HEK293T (cell line): Measurements from ENCODE around the gene BMP6.

ENCODE experiments used
- CTCF ChIA-PET: fragments of 350-600 bp; formaldehyde crosslinking; extraction: SDS; loops from one replicate; lab custom pipeline; 2021; ENCODE audit warnings: antibody characterized with exemption, inconsistent platforms; lab: Yijun Ruan, JAX
- POLR2A ChIA-PET: fragments of 350-600 bp; formaldehyde crosslinking; extraction: SDS; loops from one replicate; lab custom pipeline; 2020; ENCODE audit warnings: antibody characterized with exemption, inconsistent platforms; lab: Yijun Ruan, JAX
- DNase-seq: peaks from one replicate; pipeline ENCODE4 v3.0.0; 2012; ENCODE audit warnings: mixed read lengths; ENCODE audit errors: extremely low spot score
- ARNT ChIP-seq: fragments of 450-650 bp; IDR thresholded peaks from 2 replicates; pipeline ENCODE4 v1.6.1; 2017; ENCODE audit warnings: mild to moderate bottlenecking
- BHLHE40 ChIP-seq: fragments of 450-650 bp; IDR thresholded peaks from 2 replicates; pipeline ENCODE4 v1.6.1; 2016; ENCODE audit warnings: mild to moderate bottlenecking, moderate library complexity, borderline replicate concordance
- CTBP1 ChIP-seq: fragments of 450-650 bp; IDR thresholded peaks from 2 replicates; pipeline ENCODE4 v1.6.1; 2016; ENCODE audit warnings: borderline replicate concordance
- ELF4 ChIP-seq: fragments of 450-650 bp; IDR thresholded peaks from 2 replicates; pipeline ENCODE4 v1.6.1; 2017; ENCODE audit warnings: antibody characterized with exemption
- FOXA1 ChIP-seq: fragments of 450-650 bp; IDR thresholded peaks from 2 replicates; pipeline ENCODE4 v1.6.1; 2016; ENCODE audit warnings: mild to moderate bottlenecking
- FOXK2 ChIP-seq: fragments of 450-650 bp; IDR thresholded peaks from 2 replicates; pipeline ENCODE4 v1.6.1; 2016; ENCODE audit warnings: mild to moderate bottlenecking
- FOXM1 ChIP-seq: fragments of 450-650 bp; IDR thresholded peaks from 2 replicates; pipeline ENCODE4 v1.6.1; 2017; ENCODE audit warnings: mild to moderate bottlenecking, borderline replicate concordance
- HDGF ChIP-seq: fragments of 450-650 bp; IDR thresholded peaks from 2 replicates; pipeline ENCODE4 v1.6.1; 2017; ENCODE audit warnings: antibody characterized with exemption, borderline replicate concordance
- L3MBTL2 ChIP-seq: fragments of 450-650 bp; conservative IDR thresholded peaks from 2 replicates; pipeline ENCODE4 v1.6.1; 2016; ENCODE audit warnings: mild to moderate bottlenecking
- LEF1 ChIP-seq: fragments of 450-650 bp; IDR thresholded peaks from 2 replicates; pipeline ENCODE4 v1.6.1; 2017; ENCODE audit warnings: mild to moderate bottlenecking, borderline replicate concordance
- NFRKB ChIP-seq: fragments of 450-650 bp; IDR thresholded peaks from 2 replicates; pipeline ENCODE4 v1.6.1; 2016; ENCODE audit warnings: mild to moderate bottlenecking, moderate library complexity
- PKNOX1 ChIP-seq: fragments of 450-650 bp; IDR thresholded peaks from 2 replicates; pipeline ENCODE4 v1.6.1; 2016
- SP1 ChIP-seq: fragments of 450-650 bp; IDR thresholded peaks from 2 replicates; pipeline ENCODE4 v1.6.1; 2017
- SUZ12 ChIP-seq: fragments of 450-650 bp; IDR thresholded peaks from 2 replicates; pipeline ENCODE4 v1.6.1; 2016; ENCODE audit warnings: mild to moderate bottlenecking
- TARDBP ChIP-seq: fragments of 450-650 bp; IDR thresholded peaks from 2 replicates; pipeline ENCODE4 v1.6.1; 2016
- ZNF384 ChIP-seq: fragments of 450-650 bp; IDR thresholded peaks from 2 replicates; pipeline ENCODE4 v1.6.1; 2016

The BMP6 gene

GRCh38 chr6:7917729-7918128, 191.8 kb downstream of the BMP6 start:
- ChIA-PET POLR2A (no interaction called here), CTCF (no interaction called here)
- DNase-seq = no peak
- TF ChIP-seq ZNF384 (no peak), L3MBTL2 (no peak), ELF4 (no peak), FOXK2 (no peak), CTBP1 (no peak), SUZ12 (no peak), PKNOX1 (no peak), ARNT (no peak), SP1 (no peak), HDGF (no peak), LEF1 (no peak), BHLHE40 (no peak), TARDBP (no peak)

DNA sequence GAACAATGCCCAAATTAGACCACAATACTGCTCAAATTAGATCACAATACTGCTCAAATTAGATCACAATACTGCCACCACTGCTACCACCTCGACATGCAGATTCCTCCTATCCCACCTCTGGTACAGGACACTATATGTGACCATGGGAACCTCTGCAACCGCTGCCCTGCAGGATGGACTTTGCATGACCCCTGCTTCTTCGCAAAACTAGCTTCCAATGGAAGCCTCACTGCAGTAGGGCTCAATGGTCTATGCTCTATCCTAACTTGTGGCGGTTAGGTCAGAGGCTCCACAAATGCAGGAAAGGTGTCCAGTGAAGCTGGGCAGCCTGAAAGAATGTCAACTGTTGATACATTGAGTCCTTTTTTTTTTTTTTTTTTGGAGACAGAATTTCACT, 192.5 kb downstream of the BMP6 start:
- DNase-seq = no peak
- CTCF ChIA-PET = no interaction called here
- no peak for TF ChIP-seq ELF4
- no peak for TF ChIP-seq TARDBP
- TF ChIP-seq L3MBTL2 = no peak
- TF ChIP-seq CTBP1 = no peak
- no peak for TF ChIP-seq FOXA1
- no peak for TF ChIP-seq BHLHE40
- TF ChIP-seq PKNOX1 = no peak
- TF ChIP-seq FOXK2 = no peak
- POLR2A ChIA-PET = no interaction called here

GRCh38 chr6:7919871-7920270, 194.0 kb downstream of the BMP6 start:
- DNase-seq = no peak
- ChIA-PET POLR2A (no interaction called here), CTCF (no interaction called here)
- TF ChIP-seq FOXA1 (no peak), FOXM1 (no peak), SUZ12 (no peak), FOXK2 (no peak), L3MBTL2 (no peak), PKNOX1 (no peak), ARNT (no peak), CTBP1 (no peak)

DNA sequence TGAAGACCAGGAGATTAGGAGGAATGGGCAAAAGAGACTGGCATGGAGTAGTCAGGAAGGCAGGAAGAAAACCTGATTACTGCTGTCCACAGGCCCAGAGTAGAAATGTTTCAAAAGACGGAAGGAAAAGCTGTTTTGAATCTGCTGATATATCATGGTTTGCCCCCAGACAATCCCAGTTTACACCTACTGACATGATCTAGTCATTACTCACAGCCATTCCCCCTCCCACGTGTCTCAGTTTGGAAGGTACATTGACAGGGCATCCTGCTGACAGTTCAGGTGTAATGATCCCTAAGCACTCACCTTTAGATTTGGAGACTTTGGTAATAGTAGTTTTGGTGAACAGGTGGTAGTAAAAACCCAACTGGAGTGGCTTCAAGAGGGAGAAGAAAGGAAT, 194.5 kb downstream of the BMP6 start:
- ChIA-PET POLR2A (no interaction called here), CTCF (no interaction called here)

DNA sequence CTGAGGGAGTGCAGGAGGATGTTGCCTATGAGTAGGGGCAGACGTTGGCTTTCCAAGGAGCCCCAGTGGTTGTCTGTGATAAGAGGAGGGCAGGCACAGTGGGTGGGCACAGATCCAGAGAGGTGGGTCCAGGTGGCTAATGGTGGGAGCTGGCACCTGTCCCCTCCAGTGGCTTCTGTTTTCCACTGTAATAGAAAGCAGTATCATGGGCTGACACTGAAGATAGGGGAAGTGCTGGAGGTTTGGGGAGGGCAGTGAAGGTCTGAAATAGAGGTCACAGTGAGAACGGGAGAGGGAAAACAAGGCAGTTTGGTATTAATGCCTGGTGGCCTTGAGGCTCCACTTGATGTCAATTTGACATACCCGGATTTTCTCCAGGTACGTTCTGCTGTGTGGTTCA, 195.1 kb downstream of the BMP6 start:
- ChIA-PET POLR2A (no interaction called here), CTCF (no interaction called here)
- TF ChIP-seq L3MBTL2 = no peak
- TF ChIP-seq CTBP1 = no peak
- no peak for TF ChIP-seq ARNT
- no peak for TF ChIP-seq LEF1
- TF ChIP-seq FOXK2 = no peak
- DNase-seq = no peak

More for the DNA sequence above, 194.5 kb downstream of the BMP6 start:
- DNase-seq = no peak
- TF ChIP-seq HDGF (no peak), SUZ12 (no peak), SP1 (no peak), ARNT (no peak), CTBP1 (no peak), FOXM1 (no peak), ELF4 (no peak), TARDBP (no peak), FOXA1 (no peak), NFRKB (no peak), L3MBTL2 (no peak), FOXK2 (no peak), BHLHE40 (no peak)

- CTCF ChIA-PET = no interaction called here
- POLR2A ChIA-PET = no interaction called here
- TF ChIP-seq ZNF384 = no peak
- TF ChIP-seq PKNOX1 = no peak
- no peak for TF ChIP-seq SUZ12
- TF ChIP-seq TARDBP = no peak
- no peak for TF ChIP-seq NFRKB
- no peak for TF ChIP-seq LEF1
- TF ChIP-seq ELF4 = no peak
- no peak for TF ChIP-seq SP1
- no peak for TF ChIP-seq HDGF
- no peak for TF ChIP-seq BHLHE40
- no peak for DNase-seq
These were observed 195.8 kb downstream of the BMP6 start for GRCh38 chr6:7921632-7922092.
